DMS79 treated with DMSO at 0.1 percent for 48 hours (cell line): Measurements from ENCODE around the gene OCA2.
"Not testable (repeated sequence)": the region's sequence is repeated elsewhere in the genome, so short reads cannot be mapped to it uniquely, and the experiment has no call there.

Experiments used
- DNase-seq: peaks from one replicate; lab custom pipeline; 2025; lab: John Stamatoyannopoulos, UW

The OCA2 gene

DNA sequence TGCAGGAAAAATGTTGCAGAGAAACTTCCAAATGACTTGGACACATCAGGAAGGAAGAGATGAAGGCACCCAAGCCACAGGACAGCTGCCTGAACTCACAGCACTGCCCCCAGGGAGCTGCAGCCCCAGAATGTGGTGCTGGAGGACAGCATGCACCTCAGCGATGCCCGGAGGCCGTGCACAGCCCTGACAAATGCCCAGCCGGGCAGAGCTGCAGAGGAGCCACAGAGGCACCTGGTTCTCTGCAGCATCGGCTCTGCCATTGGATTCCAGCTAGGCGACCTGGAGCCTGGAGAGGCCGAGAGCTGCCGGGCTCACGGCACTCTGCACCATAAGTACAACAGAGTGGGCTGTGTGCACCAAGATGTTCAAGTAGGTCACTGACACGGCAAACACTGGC is 97.5 kb downstream of the OCA2 start:
- no peak for DNase-seq

GRCh38 chr15:27993996-27994780 is 104.9 kb downstream of the OCA2 start:
- peak; percentile 82 for DNase-seq

GRCh38 chr15:27993544-27993943 is 105.6 kb downstream of the OCA2 start:
- DNase-seq: no peak

DNA sequence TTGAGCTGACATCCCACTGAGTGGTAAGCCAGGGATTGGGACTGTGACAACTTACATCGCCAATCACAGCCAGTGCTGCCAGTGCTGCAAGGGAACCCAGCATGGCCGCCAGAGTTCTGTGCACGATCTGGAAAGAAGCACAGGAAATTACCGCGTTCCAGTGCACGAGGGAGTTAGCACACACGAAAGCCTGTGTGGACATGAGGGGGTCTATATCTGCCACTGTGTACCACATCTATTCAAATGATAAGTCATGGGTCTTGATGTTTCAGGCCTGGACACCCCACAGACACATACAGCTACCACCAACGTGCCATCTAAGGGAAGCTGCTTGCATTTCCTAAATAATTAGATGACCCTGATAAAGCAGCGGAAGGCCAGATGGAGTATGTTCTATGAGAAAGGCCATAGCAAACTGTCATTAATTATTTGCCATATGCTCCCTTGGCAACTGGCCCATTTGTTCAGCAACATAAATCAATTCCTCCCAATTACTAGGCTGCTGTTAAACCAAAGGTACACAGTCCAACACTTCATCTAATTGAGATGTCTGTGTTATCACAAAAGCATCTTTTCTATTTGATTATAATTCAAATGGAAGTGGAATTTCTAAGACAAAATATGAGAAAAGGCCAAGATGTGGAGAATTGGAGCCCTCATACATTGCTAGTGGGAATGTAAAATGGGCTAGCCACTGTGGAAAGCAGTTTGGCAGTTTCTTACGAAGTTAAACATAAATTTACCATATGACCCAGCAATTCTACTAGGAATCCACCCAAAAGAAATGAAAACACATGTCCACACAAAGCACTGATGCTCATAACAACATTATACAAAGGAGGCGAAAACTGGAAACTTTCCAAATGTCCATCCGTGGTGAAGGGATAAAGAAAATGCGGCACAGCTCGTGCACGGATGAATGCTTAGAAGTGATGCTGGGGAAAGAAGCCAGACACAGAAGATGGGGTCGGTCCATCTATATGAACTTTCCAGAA is 108.3 kb downstream of the OCA2 start:
- no peak for DNase-seq

GRCh38 chr15:27989838-27990237 is 109.3 kb downstream of the OCA2 start:
- no peak for DNase-seq

DNA sequence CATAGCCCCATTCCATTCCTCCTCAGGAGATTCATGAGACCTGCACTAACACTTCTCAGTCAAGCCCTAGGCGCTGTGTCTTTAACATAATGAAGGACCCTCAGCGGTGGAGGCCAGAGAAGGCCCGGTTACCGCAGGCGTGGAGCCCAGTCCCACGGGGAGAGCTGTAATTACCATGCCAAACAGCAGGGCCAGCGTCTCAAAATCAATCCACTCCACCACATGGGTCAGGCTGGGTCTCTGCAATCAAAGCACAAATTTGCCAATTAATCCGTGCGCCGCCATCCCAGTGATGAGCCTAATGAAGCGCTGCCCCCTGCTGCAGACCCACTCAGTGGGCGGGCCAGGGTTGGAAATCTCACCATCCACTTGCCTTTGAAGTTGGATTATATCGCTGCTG is 109.7 kb downstream of the OCA2 start:
- DNase-seq: no peak

DNA sequence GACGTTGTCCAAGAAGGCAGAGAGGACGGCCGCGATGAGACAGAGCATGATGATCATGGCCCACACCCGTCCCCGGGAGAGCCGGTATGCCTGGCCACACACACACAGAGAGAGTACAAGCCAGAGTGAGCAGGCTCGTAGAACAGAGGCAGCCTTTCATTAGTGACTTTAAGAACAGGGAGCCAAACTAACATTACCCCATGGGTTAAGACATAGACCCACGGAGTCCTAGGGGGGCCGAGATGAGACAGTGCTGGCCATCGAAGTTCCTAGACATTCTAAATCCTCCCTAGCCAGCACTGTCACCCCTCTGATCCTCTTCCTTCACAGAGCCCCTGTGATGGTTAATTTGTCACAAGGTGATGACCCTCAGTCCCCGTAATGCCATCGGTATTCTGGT is 114.0 kb downstream of the OCA2 start:
- DNase-seq: no peak

DNA sequence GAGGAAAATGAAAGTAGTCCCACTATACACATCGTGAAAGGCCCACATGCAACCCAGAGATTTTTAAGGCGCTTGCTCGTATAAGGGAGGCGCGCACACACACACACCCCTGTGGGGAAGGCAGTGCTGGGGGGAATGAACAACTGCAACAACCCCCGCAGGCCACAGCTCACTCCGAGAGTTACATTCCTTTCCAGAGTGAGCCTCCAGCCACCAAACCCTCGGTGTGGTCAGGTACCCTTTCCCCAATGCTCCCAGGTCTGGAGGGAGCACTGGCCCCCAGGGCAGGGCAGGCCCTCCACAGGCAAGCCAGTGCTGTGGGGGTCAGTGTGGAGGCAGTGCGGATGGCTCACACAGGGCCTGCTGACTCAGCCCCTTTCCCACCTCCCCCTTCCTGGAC is 115.6 kb downstream of the OCA2 start:
- no peak for DNase-seq

DNA sequence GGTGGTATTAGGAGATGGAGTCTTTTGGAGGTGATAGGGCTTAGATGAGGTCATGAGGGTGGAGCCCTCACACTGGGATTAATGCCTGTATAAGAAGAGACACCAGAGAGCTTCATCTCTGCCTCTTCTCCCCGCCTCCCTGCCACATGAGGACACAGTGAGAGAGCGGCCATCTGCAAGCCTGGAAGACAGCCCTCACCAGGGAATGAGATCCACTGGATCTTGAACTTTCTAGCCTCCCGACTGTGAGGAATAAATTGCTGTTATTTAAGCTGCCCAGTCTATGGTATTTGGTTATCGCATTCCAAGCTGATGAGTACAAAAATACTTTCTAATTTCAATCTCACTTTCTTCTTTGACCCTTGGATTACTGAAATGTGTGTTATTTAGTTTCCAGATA is 121.4 kb downstream of the OCA2 start:
- no peak for DNase-seq

- no peak for DNase-seq
These were observed 125.2 kb downstream of the OCA2 start for GRCh38 chr15:27973886-27974285.

GRCh38 chr15:27970661-27971392 is 128.3 kb downstream of the OCA2 start:
- no peak for DNase-seq

- DNase-seq: no peak
These were observed 131.6 kb downstream of the OCA2 start for GRCh38 chr15:27967541-27967940.

- DNase-seq: no peak
These were observed 133.6 kb downstream of the OCA2 start for GRCh38 chr15:27965546-27965945.

DNA sequence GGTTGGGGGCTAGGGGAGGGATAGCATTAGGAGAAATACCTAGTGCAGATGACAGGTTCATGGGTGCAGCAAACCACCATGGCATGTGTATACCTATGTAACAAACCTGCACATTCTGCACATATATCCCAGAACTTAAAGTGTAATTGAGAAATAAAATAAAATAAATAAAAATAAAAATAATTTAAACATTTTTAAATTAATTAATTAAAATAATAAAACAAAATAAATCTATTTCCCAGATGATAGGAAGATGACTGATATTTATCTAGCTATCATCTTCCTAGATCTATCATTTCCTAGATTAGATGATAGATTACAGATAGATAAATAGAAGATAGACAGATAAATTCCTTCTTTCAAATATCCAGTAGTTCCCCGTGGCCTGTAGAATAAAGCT is 137.3 kb downstream of the OCA2 start:
- DNase-seq: no peak

GRCh38 chr15:27958911-27959578 is 140.1 kb downstream of the OCA2 start:
- no peak for DNase-seq

DNA sequence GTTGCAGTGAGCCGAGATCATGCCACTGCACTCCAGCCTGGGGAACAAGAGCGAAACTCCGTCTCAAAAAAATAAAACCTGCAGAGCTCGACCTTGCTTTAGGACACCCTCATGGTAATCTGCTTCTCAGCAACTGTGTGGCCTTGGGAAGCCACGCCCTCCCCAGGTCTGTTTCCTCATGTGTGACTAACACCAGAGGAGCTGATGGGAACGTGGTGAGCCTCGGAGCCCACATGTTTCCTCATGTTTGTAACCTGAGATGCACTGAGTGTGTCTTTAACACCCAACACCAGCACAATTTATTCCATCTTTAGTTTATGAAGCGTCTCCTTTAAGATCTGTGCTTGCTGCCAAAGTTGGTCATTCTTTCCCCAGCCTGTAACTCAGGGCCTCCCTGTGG is 142.8 kb downstream of the OCA2 start:
- DNase-seq: no peak

DNA sequence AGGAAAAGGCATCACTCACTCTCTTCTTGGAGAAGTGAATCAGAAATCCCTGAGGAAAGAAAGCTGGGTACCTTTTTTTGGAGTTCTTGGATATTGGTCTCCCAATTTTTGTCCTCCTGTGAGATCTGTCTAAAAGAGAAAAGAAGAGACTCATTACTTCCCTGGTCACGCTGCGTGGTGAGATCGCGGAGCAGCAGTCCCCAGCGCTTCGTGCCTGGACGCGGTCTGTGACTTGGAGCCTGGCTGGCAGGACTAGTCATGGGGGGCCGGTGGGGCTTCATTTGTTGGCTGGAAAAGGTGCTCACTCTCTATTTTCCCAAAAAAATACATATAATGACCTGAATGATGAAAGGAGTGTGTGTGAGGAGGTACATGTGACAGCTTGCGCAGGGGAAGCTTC is 144.0 kb downstream of the OCA2 start:
- no peak for DNase-seq

DNA sequence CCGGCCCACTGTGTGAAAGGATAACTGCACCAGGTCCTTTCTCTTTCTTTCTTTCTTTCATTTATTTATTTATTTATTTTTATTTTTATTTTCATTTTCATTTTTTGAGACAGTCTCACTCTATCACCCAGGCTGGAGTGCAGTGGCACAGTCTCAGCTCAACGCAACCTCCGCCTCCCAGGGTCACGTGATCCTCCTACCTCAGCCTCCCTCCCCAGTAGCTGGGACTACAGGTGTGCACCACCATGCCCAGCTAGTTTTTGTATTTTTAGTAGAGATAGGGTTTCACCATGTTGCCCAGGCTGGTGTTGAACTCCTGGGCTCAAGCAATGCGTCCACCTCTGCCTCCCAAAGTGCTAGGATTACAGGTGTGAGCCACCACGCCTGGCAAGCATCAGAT is 146.5 kb downstream of the OCA2 start:
- not testable (repeated sequence) for DNase-seq

DNA sequence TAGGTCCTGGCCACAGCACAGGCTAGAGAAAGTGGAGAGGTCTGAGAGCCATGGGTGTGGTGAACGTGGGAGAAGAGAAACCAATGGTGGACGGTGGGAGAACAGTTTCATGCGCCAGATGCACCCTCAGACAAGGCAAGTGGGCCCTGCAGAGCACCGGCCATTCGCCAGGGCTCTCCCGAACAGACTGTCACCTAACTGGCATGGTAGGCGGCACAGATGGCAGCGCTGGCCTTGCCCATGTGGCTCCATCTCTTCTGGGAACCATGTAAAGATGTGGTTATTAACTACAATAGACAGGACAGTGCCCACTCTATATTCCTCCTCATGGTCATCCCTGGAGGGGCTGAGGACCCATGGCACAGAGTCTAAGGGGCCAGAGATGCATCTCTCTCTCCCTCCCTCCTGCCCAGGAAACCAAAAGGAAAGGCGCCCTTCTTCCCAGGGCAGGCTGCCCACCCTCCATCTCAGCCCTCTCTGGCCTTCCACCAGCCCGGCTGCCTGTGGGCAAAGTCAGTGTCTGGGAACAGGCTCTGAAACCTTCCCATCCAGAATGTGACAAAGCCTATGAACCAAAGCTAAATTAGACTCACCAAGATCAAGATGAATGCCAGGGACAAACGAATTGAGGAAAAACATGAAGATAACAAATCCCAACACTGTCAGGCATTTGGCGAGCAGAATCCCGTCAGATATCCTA is 147.8 kb downstream of the OCA2 start:
- DNase-seq: no peak

GRCh38 chr15:27949089-27949488 is 150.0 kb downstream of the OCA2 start:
- DNase-seq: no peak

DNA sequence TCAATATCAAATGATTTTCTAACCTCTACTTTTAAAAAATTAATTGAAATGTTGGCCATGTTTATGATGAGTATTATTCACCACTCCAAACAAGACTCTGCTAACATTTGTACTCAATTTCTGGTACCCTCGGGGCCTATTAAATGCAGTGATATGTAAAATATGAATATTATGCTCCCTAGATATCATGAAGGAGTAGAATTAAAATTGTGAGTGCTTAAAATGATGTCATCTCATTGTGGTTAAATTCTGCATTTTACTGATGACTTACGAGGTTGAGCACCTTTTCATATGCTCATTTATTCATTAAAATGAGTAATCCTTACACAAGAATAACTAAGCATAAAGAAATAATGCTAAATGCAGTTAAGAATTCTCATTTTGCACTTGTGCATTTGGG is 159.9 kb downstream of the OCA2 start:
- no peak for DNase-seq
